OCI-LY3 (cell line): ENCODE results near the gene NFIA.

ENCODE experiments used
- CTCF ChIP-seq: fragments of 200-600, 300-600 bp; sonication (generic); IDR thresholded peaks from 2 replicates; pipeline ENCODE4 v1.5.1; 2014; ENCODE audit warnings: antibody characterized with exemption, low read length, low read depth
- EZH2phosphoT487 ChIP-seq: fragments of 200-600 bp; shearing (Covaris generic); IDR thresholded peaks from 2 replicates; pipeline ENCODE4 v1.6.1; 2018; ENCODE audit warnings: antibody characterized with exemption, mixed run types, low read depth

- no peak for TF ChIP-seq CTCF
- TF ChIP-seq EZH2phosphoT487: no peak
These were observed 421.9 kb downstream of the NFIA start for GRCh38 chr1:61504305-61504704.
